CD14-positive monocyte (primary cell): ENCODE measurements around the gene SPATA13. TPM values are rescaled to one million over a fixed set of nuclear protein-coding genes. Genes with fewer than 3 reads are reported as not detected.

Experiments
- DNase-seq, 3 donors: peaks; one replicate each; pipeline ENCODE4 v3.0.0-alpha.2; 2011 to 2022
- H2AFZ ChIP-seq: 2 replicates; pipeline ENCODE4 v1.6.0; 2012; ENCODE audit warnings: mild to moderate bottlenecking, low read depth, low read length, inconsistent platforms; ENCODE audit not compliant: insufficient read depth, poor library complexity, severe bottlenecking
- H3K27ac ChIP-seq, 2 donors: 1 replicate in 1 of 2; 2 replicates in 1 of 2; pipeline ENCODE4 v1.5.1; 2012 to 2013; ENCODE audit warnings: low read length in 2 of 2, control low read depth in 1 of 2, inconsistent platforms in 1 of 2, low read depth in 1 of 2, mild to moderate bottlenecking in 1 of 2
- H3K27me3 ChIP-seq, 2 donors: one replicate each; pipeline versions ENCODE4 v1.6.0 to v1.6.1; 2011 to 2013; ENCODE audit warnings: low read length in 2 of 2; ENCODE audit not compliant: control insufficient read depth in 2 of 2, insufficient read depth in 2 of 2
- H3K36me3 ChIP-seq, 2 donors: replicated peaks in 1 of 2; 1 replicate in 1 of 2; 2 replicates in 1 of 2; pipeline versions ENCODE4 v1.5.1 to v1.6.1; 2012 to 2013; ENCODE audit warnings: low read length in 2 of 2, control low read depth in 1 of 2, inconsistent platforms in 1 of 2, mild to moderate bottlenecking in 1 of 2; ENCODE audit not compliant: insufficient read depth in 2 of 2, control insufficient read depth in 1 of 2
- H3K4me1 ChIP-seq, 2 donors: 1 replicate in 1 of 2; 2 replicates in 1 of 2; pipeline versions ENCODE4 v1.5.1 to v1.6.1; 2012 to 2013; ENCODE audit warnings: low read length in 2 of 2, control low read depth in 1 of 2, inconsistent platforms in 1 of 2, mild to moderate bottlenecking in 1 of 2, moderate library complexity in 1 of 2; ENCODE audit not compliant: insufficient read depth in 2 of 2, control insufficient read depth in 1 of 2
- H3K4me2 ChIP-seq: replicated peaks from 2 replicates; pipeline ENCODE3; 2012; ENCODE audit warnings: low read length, moderate library complexity, mild to moderate bottlenecking; ENCODE audit not compliant: poor library complexity, severe bottlenecking; ENCODE audit errors: extremely low read depth
- H3K4me3 ChIP-seq, 3 experiments: fragments of 200-600 bp in 1 of 3; sonication (generic) in 1 of 3; replicated peaks in 1 of 3; 1 replicate in 2 of 3; 2 replicates in 1 of 3; pipeline ENCODE4 v1.5.1; 2011 to 2013; ENCODE audit warnings: low read length in 3 of 3, mild to moderate bottlenecking in 3 of 3, control low read depth in 2 of 3, low read depth in 2 of 3, inconsistent platforms in 1 of 3, moderate library complexity in 1 of 3
- H3K79me2 ChIP-seq: 2 replicates; pipeline ENCODE4 v1.6.0; 2012; ENCODE audit warnings: mild to moderate bottlenecking, control low read depth, inconsistent platforms, low read length, moderate library complexity; ENCODE audit not compliant: insufficient read depth
- H3K9ac ChIP-seq: 2 replicates; pipeline ENCODE4 v1.6.0; 2017; ENCODE audit warnings: low read length, mild to moderate bottlenecking; ENCODE audit not compliant: insufficient read depth, poor library complexity, severe bottlenecking
- H3K9me3 ChIP-seq, 2 donors: replicated peaks in 1 of 2; 1 replicate in 1 of 2; 2 replicates in 1 of 2; pipeline versions ENCODE4 v1.5.1 to v1.6.1; 2012 to 2013; ENCODE audit warnings: low read length in 2 of 2, control low read depth in 1 of 2; ENCODE audit not compliant: control insufficient read depth in 1 of 2, insufficient read depth in 1 of 2
- H4K20me1 ChIP-seq: 2 replicates; pipeline ENCODE4 v1.6.0; 2012; ENCODE audit warnings: mild to moderate bottlenecking, low read length, control low read depth, moderate library complexity; ENCODE audit not compliant: insufficient read depth
- H3K27ac Mint-ChIP-seq, 7 donors: one replicate each; pipeline ENCODE4 v1.8.0; 2020; ENCODE audit warnings: mild to moderate bottlenecking in 7 of 7, mixed read lengths in 7 of 7, moderate library complexity in 6 of 7, inconsistent platforms in 2 of 7
- H3K27me3 Mint-ChIP-seq, 3 donors: one replicate each; pipeline ENCODE4 v1.8.0; 2021 to 2022; ENCODE audit warnings: low read depth in 3 of 3, mild to moderate bottlenecking in 3 of 3, mixed read lengths in 3 of 3, moderate library complexity in 3 of 3, inconsistent platforms in 1 of 3
- H3K36me3 Mint-ChIP-seq, 2 donors: one replicate each; pipeline ENCODE4 v1.8.0; 2020; ENCODE audit warnings: mixed read lengths in 2 of 2, inconsistent platforms in 1 of 2, mild to moderate bottlenecking in 1 of 2
- H3K4me1 Mint-ChIP-seq: one replicate; pipeline ENCODE4 v1.8.0; 2020; ENCODE audit warnings: mild to moderate bottlenecking, mixed read lengths
- H3K4me3 Mint-ChIP-seq, 2 donors: one replicate each; pipeline ENCODE4 v1.8.0; 2020; ENCODE audit warnings: mild to moderate bottlenecking in 2 of 2, mixed read lengths in 2 of 2, moderate library complexity in 1 of 2
- H3K9me3 Mint-ChIP-seq, 7 donors: one replicate each; pipeline ENCODE4 v1.8.0; 2020 to 2022; ENCODE audit warnings: mixed read lengths in 7 of 7, mild to moderate bottlenecking in 6 of 7, moderate library complexity in 6 of 7, inconsistent platforms in 2 of 7
- WGBS: methylation state at CpG from one replicate; pipeline ENCODE4 v1.1.5; 2013; ENCODE audit warnings: missing lambda C conversion rate; ENCODE audit not compliant: insufficient coverage; 5-methylcytosine and 5-hydroxymethylcytosine counted together
- intact Hi-C, 2 donors: fragments of 100-400 bp; cut with micrococcal nuclease; formaldehyde crosslinking; loops; one replicate each; pipeline versions ENCODE4 v1.15.0 to v1.15.1; 2023
- polyA plus RNA-seq, 3 donors: library from polyadenylated mRNA; depleted of rRNA in 1 of 3; unstranded in 2 of 3; stranded (reverse) in 1 of 3; fragments of 300-500 nt in 2 of 3; fragments of >200 nt in 1 of 3; fragmentation: Illumina TruSeq in 2 of 3; gene quantifications; 1 replicate in 2 of 3; 2 replicates in 1 of 3; pipeline ENCODE4 v1.2.3, GENCODE V29; 2012 to 2021
- TF ChIP-seq, protein P1 (sequence below): fragments of 200-600 bp; IDR thresholded peaks from one replicate; pipeline ENCODE4 v1.8.0; 2022; ENCODE audit warnings: antibody characterized with exemption, mild to moderate bottlenecking

The SPATA13 gene
- polyA plus RNA-seq, 3 donors = 9.3 to 44.7 (median 11.6) TPM

GRCh38 chr13:24284889-24285565 lies 124.5 kb downstream of the SPATA13 start:
- Histone ChIP-seq H3K4me3 (no peak overlapping the region), H4K20me1 (peaks cover 17% of the 10 kb centered on the region), H3K27ac (no peak overlapping the region), H3K4me1 (peaks cover 41 to 51% of the 10 kb centered on the region in 2 donors), H3K9me3 (no peaks in the 10 kb centered on the region), H2AFZ (no peak overlapping the region), H3K36me3 (peaks cover 67 to 82% of the 10 kb centered on the region in 2 donors), H3K9ac (no peak overlapping the region), H3K27me3 (no peaks in the 10 kb centered on the region), H3K4me2 (no peak overlapping the region), H3K79me2 (peaks cover 29% of the 10 kb centered on the region)
- DNase-seq = no peak
- TF ChIP-seq, protein P1, sequence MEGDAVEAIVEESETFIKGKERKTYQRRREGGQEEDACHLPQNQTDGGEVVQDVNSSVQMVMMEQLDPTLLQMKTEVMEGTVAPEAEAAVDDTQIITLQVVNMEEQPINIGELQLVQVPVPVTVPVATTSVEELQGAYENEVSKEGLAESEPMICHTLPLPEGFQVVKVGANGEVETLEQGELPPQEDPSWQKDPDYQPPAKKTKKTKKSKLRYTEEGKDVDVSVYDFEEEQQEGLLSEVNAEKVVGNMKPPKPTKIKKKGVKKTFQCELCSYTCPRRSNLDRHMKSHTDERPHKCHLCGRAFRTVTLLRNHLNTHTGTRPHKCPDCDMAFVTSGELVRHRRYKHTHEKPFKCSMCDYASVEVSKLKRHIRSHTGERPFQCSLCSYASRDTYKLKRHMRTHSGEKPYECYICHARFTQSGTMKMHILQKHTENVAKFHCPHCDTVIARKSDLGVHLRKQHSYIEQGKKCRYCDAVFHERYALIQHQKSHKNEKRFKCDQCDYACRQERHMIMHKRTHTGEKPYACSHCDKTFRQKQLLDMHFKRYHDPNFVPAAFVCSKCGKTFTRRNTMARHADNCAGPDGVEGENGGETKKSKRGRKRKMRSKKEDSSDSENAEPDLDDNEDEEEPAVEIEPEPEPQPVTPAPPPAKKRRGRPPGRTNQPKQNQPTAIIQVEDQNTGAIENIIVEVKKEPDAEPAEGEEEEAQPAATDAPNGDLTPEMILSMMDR = no peak
- H3K9me3 Mint-ChIP-seq = peaks cover 0 to under 1% (median 0%) of the 10 kb centered on the region in 7 donors
- H3K27me3 Mint-ChIP-seq = no peaks in the 10 kb centered on the region
- no peak overlapping the region for H3K4me3 Mint-ChIP-seq
- H3K27ac Mint-ChIP-seq = peak overlapping the region in 4 of 7 donors; percentile 14 to 72 (median 30)
- peaks cover 56% of the 10 kb centered on the region for H3K4me1 Mint-ChIP-seq
- WGBS = 94% methylated on average over 8 of the region's 10 CpGs
- peaks cover 78 to 88% of the 10 kb centered on the region in 2 donors for H3K36me3 Mint-ChIP-seq
- intact Hi-C loops = loop anchor here (5.0 to 10.0 kb wide), 3 partner anchors 33 to 230 kb away; partner anchors contain the start of gene PARP4 (in 1 of the 2)

- Histone ChIP-seq H3K27ac (no peak overlapping the region), H3K4me1 (peaks cover 25 to 35% of the 10 kb centered on the region in 2 donors), H3K36me3 (peaks cover 78 to 93% of the 10 kb centered on the region in 2 donors), H3K9ac (no peak overlapping the region), H2AFZ (no peak overlapping the region), H4K20me1 (peaks cover 6% of the 10 kb centered on the region), H3K9me3 (no peaks in the 10 kb centered on the region), H3K4me2 (no peak overlapping the region), H3K4me3 (no peak overlapping the region), H3K79me2 (peaks cover 18% of the 10 kb centered on the region), H3K27me3 (no peaks in the 10 kb centered on the region)
- intact Hi-C loops = loop anchor here in 1 of 2 donors (5.0 to 10.0 kb wide), 2 partner anchors 34 to 228 kb away; partner anchors contain the start of gene PARP4
- Mint-ChIP-seq H3K4me3 (no peak overlapping the region), H3K9me3 (peaks cover 0 to 2% (median 0%) of the 10 kb centered on the region in 7 donors), H3K4me1 (peaks cover 41% of the 10 kb centered on the region), H3K27ac (peak overlapping the region in 3 of 7 donors; percentile 1 to 63 (median 21)), H3K36me3 (peaks cover 85 to 94% of the 10 kb centered on the region in 2 donors), H3K27me3 (no peaks in the 10 kb centered on the region)
- WGBS = 97% methylated on average over 11 of the region's 11 CpGs
- DNase-seq = no peak
- TF ChIP-seq, protein P1 = no peak
Observed at GRCh38 chr13:24286624-24287023, 126.1 kb downstream of the SPATA13 start.
